Gastrocnemius medialis (tissue), 4 donors: ENCODE measurements around the gene GARIN3.

Source experiments
- POLR2A ChIP-seq, 2 donors: fragments of 450-650 bp; IDR thresholded peaks; one replicate each; pipeline ENCODE4 v1.6.1; 2017; ENCODE audit warnings: antibody characterized with exemption in 2 of 2, mild to moderate bottlenecking in 2 of 2, moderate library complexity in 2 of 2
- TF ChIP-seq, protein P1 (sequence below), 5 experiments: fragments of 450-650 bp in 3 of 5; fragments of 200-600 bp in 2 of 5; sonication (generic) in 2 of 5; IDR thresholded peaks in 4 of 5; conservative IDR thresholded peaks in 1 of 5; 1 replicate in 4 of 5; 2 replicates in 1 of 5; pipeline ENCODE4 v1.5.1; 2016 to 2019; ENCODE audit warnings: antibody characterized with exemption in 5 of 5, mild to moderate bottlenecking in 3 of 5, moderate library complexity in 3 of 5

DNA sequence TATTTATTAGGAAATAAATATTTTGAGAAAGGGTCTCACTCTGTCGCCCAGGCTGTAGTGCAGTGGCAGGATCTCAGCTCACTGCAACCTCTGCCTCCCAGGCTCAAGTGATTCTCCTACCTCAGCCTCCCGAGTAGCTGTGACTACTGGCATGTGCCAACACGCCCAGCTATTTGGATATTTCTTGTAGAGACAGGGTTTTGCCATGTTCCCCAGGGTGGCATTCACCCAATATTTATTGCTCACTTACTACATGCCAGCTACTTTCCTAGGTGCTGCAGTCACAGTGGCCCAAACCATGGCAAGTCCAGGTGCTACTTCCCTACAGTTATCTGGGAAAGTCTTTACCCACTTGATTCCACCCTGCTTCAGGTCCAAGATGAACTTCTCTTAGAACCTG lies 15.1 kb downstream of the GARIN3 start:
- TF ChIP-seq, protein P1, sequence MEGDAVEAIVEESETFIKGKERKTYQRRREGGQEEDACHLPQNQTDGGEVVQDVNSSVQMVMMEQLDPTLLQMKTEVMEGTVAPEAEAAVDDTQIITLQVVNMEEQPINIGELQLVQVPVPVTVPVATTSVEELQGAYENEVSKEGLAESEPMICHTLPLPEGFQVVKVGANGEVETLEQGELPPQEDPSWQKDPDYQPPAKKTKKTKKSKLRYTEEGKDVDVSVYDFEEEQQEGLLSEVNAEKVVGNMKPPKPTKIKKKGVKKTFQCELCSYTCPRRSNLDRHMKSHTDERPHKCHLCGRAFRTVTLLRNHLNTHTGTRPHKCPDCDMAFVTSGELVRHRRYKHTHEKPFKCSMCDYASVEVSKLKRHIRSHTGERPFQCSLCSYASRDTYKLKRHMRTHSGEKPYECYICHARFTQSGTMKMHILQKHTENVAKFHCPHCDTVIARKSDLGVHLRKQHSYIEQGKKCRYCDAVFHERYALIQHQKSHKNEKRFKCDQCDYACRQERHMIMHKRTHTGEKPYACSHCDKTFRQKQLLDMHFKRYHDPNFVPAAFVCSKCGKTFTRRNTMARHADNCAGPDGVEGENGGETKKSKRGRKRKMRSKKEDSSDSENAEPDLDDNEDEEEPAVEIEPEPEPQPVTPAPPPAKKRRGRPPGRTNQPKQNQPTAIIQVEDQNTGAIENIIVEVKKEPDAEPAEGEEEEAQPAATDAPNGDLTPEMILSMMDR (IDR thresholded peaks at IDR 0.05 in 4 of 5, conservative IDR thresholded peaks at IDR 0.05 in 1 of 5), result no peak
- TF ChIP-seq POLR2A (IDR thresholded peaks at IDR 0.05), result no peak
